Osteocyte (in vitro differentiated cells): Measurements from ENCODE around the gene IL2RA. TPM values are rescaled to one million over a fixed set of nuclear protein-coding genes. Genes with fewer than 3 reads are reported as not detected.
A peak's percentile ranks its signal among the peaks of the same experiment; 100 is the strongest.

ENCODE experiments used
- DNase-seq: peaks from one replicate; pipeline ENCODE4 v3.0.0; 2021; ENCODE audit warnings: mixed read lengths; ENCODE audit not compliant: unreplicated experiment; ENCODE audit errors: extremely low spot score
- H3K27ac Mint-ChIP-seq: one replicate; pipeline ENCODE4 v1.8.0; 2021; ENCODE audit warnings: mild to moderate bottlenecking, mixed read lengths; ENCODE audit not compliant: unreplicated experiment
- H3K27me3 Mint-ChIP-seq: one replicate; pipeline ENCODE4 v1.8.0; 2021; ENCODE audit warnings: mixed read lengths; ENCODE audit not compliant: unreplicated experiment
- H3K36me3 Mint-ChIP-seq: one replicate; pipeline ENCODE4 v1.8.0; 2021; ENCODE audit warnings: mixed read lengths; ENCODE audit not compliant: unreplicated experiment
- H3K4me1 Mint-ChIP-seq: one replicate; pipeline ENCODE4 v1.8.0; 2021; ENCODE audit warnings: mixed read lengths; ENCODE audit not compliant: unreplicated experiment
- H3K4me3 Mint-ChIP-seq: one replicate; pipeline ENCODE4 v1.8.0; 2021; ENCODE audit warnings: mild to moderate bottlenecking, moderate library complexity, mixed read lengths; ENCODE audit not compliant: unreplicated experiment
- H3K9me3 Mint-ChIP-seq: one replicate; pipeline ENCODE4 v1.8.0; 2021; ENCODE audit warnings: mixed read lengths; ENCODE audit not compliant: unreplicated experiment
- total RNA-seq: library from RNA; stranded (reverse); gene quantifications from 2 replicates; pipeline ENCODE4 v1.2.1, GENCODE V29; 2021
- TF ChIP-seq, protein P1 (sequence below): fragments of 200-600 bp; sonication (generic); IDR thresholded peaks from 2 replicates; pipeline ENCODE4 v1.5.0; 2021; ENCODE audit warnings: antibody characterized with exemption, mild to moderate bottlenecking, moderate library complexity

The IL2RA gene
- total RNA-seq, 1 donor from 2014 or later, result not detected

DNA sequence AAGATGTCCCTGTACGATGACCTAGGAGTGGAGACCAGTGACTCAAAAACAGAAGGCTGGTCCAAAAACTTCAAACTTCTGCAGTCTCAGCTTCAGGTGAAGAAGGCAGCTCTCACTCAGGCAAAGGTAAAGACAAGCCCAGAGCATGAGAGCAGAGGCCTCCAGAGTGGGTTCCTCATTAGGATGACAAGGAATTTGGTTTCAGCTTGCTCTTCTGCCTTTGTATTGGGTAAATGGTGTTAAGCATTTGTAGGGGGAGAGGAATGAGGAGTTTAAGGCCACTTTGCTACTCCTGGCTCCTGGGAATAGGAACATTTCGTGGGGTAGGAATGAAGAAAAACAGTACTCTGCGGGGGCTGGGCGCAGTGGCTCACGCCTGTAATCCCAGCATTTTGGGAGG lies 34.9 kb upstream of the IL2RA start:
- Mint-ChIP-seq H3K4me3 (no peak overlapping the region), H3K27me3 (no peaks in the 10 kb centered on the region), H3K4me1 (peaks cover 18% of the 10 kb centered on the region), H3K9me3 (no peaks in the 10 kb centered on the region), H3K36me3 (peaks cover 34% of the 10 kb centered on the region), H3K27ac (no peak overlapping the region)
- TF ChIP-seq, protein P1, sequence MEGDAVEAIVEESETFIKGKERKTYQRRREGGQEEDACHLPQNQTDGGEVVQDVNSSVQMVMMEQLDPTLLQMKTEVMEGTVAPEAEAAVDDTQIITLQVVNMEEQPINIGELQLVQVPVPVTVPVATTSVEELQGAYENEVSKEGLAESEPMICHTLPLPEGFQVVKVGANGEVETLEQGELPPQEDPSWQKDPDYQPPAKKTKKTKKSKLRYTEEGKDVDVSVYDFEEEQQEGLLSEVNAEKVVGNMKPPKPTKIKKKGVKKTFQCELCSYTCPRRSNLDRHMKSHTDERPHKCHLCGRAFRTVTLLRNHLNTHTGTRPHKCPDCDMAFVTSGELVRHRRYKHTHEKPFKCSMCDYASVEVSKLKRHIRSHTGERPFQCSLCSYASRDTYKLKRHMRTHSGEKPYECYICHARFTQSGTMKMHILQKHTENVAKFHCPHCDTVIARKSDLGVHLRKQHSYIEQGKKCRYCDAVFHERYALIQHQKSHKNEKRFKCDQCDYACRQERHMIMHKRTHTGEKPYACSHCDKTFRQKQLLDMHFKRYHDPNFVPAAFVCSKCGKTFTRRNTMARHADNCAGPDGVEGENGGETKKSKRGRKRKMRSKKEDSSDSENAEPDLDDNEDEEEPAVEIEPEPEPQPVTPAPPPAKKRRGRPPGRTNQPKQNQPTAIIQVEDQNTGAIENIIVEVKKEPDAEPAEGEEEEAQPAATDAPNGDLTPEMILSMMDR, result no peak
- no peak for DNase-seq

DNA sequence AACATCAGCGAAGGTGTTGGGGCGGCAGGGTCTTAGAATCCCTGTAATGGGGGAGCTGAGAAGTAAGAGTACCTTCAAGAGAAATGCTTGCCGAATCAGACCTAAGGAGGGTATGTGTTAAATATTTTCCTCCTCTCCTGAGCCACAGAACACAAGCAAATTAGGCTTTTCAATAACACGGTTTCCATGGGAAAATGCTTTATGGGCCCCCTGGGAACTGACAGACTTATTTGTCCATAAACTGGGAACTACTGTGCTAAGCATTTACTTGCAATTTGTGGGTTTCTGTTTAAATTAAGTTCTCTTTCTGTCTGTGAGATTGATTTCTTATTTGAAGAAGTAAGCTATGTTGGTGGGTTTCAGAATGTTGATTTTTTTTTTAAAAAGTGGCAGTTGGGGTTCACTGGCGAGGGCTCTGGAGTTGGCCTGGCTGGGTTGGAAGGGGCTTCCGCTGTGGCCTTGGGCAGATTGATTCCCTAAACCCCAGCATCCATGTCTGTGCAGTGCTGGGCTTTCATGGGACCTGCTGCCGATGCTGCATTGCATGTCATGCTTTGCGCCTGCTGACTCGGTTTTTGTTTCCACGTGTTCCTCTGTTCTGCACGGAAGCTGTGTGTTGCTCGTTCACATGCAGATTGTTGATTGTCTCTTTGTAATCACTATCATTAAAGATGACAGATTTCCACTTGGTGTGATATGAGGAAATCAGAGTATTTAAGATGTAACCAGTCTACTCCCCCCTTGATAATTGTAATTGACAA lies 33.8 kb upstream of the IL2RA start:
- TF ChIP-seq, protein P1, result no peak
- no peaks in the 10 kb centered on the region for H3K9me3 Mint-ChIP-seq
- H3K4me1 Mint-ChIP-seq, result peaks cover 27% of the 10 kb centered on the region
- H3K27ac Mint-ChIP-seq, result no peak overlapping the region
- H3K4me3 Mint-ChIP-seq, result no peak overlapping the region
- peaks cover 28% of the 10 kb centered on the region for H3K36me3 Mint-ChIP-seq
- no peaks in the 10 kb centered on the region for H3K27me3 Mint-ChIP-seq
- DNase-seq, result no peak

DNA sequence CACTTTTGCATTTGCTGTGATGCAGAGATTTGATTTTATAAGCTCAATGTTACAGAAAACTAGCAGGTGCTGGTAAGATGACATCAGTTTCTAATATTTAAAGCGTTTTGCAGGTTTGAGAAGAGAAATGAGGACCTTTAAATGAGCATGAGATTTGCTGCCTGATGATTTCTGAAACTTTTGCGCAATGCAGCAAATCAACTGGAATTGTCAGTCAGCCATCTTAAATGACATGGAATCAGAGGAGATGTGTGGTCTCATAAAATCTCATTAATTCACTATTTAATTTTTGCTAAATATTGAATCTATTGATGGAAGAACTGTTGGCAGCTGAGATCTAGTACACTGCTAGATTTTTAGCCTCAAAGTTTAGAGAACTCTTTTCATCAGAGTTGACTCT lies 30.6 kb upstream of the IL2RA start:
- H3K27ac Mint-ChIP-seq, result no peak overlapping the region
- H3K27me3 Mint-ChIP-seq, result peaks cover 5% of the 10 kb centered on the region
- peaks cover 42% of the 10 kb centered on the region for H3K4me1 Mint-ChIP-seq
- no peak overlapping the region for H3K4me3 Mint-ChIP-seq
- no peak for DNase-seq
- H3K9me3 Mint-ChIP-seq, result no peaks in the 10 kb centered on the region
- TF ChIP-seq, protein P1, result no peak
- peaks cover 9% of the 10 kb centered on the region for H3K36me3 Mint-ChIP-seq

DNA sequence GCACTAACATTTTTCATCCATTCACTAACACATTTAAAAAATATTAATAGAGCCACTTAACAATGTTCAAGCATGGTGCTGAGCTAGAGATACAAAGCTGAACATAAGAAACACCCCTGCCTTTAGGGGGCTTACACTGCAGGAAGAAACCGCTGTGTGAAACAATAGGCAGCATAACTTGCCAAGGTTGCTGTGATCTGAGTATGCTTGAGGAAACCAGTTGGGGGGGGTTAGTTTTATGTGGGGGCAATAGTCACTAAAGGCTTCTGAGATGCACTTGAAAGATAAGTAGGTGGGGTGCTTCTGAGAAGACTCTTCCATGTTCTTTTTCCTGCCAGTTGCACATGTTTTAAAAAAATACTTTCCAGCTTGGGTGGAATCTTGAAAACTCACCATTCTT lies 29.5 kb upstream of the IL2RA start:
- Mint-ChIP-seq H3K27ac (no peak overlapping the region), H3K36me3 (no peaks in the 10 kb centered on the region), H3K9me3 (no peaks in the 10 kb centered on the region), H3K4me3 (no peak overlapping the region), H3K4me1 (peaks cover 42% of the 10 kb centered on the region), H3K27me3 (peaks cover 13% of the 10 kb centered on the region)
- DNase-seq, result no peak
- TF ChIP-seq, protein P1, result no peak

DNA sequence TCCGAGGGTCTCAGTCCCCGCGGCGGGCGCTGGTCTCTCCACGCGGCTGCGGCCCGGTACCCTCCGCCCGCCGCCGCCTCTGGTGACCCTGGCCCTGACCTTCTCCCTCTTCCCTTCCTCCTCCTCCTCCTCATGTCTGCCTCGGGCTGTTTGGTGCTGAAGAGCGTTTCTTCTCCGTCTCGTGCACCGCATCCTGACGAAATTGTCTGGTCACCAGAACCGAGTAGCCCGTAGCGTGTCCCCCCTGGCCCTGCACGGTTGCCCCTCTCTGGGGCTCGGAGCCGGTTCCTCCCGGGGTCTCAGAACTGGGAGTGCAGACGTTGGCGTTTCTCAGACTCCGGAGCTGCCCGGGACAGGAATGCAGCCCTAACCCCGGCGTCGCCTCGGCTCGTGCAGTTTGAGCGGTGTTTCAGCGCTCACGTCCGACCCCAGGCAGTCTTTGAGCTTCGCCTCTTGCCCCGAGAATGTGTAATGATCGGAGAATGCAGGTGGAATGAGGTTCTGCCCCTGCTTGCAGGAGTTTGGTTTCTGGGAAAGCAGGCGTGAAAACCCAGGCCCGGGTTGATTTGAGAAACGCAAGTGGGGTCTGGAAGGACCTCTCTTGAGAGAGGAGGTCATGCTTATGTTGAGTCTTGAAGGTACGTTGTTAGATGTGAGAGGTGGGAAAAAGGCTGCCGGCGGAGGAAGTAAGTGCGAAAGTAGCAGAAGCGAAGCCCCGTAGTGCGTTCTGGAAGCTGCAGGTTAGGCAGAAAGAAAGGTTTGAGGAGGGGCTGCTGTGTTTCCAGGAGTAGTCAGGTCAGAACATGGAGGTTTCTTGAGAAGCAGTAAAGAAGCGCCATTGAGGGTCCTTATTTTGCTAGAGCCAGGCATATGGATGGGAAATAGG lies 27.4 kb upstream of the IL2RA start:
- Mint-ChIP-seq H3K27me3 (peaks cover 18% of the 10 kb centered on the region), H3K9me3 (no peaks in the 10 kb centered on the region), H3K27ac (peak overlapping the region; percentile 12), H3K4me1 (peaks cover 40% of the 10 kb centered on the region), H3K4me3 (peak overlapping the region; percentile 88), H3K36me3 (no peaks in the 10 kb centered on the region)
- TF ChIP-seq, protein P1, result no peak
- peak; percentile 83 for DNase-seq
